LNCAP (cell line): ENCODE results near the gene CXADR.

ENCODE experiments used
- TF ChIP-seq, protein P1 (sequence below): fragments of 450-650 bp; IDR thresholded peaks from 2 replicates; pipeline ENCODE4 v1.5.1; 2017; ENCODE audit warnings: mild to moderate bottlenecking

CXADR gene

DNA sequence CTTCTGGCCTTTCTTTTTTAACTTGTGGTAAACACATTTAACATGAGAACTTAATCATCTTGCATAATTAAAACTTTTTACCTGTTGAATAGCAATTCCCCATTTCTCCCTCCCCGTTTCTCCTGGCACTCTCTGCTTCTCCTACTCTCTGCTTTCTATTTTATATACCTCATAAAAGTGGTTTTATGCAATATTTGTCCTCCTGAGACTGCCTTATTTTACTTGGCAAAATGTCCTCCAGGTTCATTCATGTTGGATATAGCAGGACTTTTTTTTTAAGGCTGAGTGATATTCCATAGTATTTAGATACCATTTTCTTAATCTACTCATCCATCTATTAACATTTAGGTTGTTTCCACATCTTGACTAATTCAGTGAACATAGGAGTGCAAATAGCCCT lies 64.9 kb downstream of the CXADR start:
- TF ChIP-seq, protein P1, sequence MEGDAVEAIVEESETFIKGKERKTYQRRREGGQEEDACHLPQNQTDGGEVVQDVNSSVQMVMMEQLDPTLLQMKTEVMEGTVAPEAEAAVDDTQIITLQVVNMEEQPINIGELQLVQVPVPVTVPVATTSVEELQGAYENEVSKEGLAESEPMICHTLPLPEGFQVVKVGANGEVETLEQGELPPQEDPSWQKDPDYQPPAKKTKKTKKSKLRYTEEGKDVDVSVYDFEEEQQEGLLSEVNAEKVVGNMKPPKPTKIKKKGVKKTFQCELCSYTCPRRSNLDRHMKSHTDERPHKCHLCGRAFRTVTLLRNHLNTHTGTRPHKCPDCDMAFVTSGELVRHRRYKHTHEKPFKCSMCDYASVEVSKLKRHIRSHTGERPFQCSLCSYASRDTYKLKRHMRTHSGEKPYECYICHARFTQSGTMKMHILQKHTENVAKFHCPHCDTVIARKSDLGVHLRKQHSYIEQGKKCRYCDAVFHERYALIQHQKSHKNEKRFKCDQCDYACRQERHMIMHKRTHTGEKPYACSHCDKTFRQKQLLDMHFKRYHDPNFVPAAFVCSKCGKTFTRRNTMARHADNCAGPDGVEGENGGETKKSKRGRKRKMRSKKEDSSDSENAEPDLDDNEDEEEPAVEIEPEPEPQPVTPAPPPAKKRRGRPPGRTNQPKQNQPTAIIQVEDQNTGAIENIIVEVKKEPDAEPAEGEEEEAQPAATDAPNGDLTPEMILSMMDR = no peak

DNA sequence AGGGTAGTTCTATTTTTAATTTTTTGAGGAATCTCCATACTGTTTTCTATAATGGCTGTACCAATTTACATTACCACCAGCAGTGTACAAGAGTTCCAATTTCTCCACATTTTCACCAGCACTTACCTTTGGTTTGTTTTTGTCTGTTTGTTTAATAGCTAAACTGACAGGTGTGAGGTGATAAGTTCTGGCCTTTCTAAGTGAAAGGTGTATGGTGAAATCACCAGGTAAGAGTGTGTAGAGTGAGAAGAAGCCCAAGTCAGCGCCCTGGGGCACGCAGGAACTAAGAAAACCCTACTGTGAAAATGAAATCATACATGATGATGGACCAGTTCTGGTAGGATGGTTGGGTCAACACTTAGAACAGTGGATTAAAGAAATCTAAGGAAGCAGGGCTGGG lies 65.3 kb downstream of the CXADR start:
- TF ChIP-seq, protein P1 = no peak

DNA sequence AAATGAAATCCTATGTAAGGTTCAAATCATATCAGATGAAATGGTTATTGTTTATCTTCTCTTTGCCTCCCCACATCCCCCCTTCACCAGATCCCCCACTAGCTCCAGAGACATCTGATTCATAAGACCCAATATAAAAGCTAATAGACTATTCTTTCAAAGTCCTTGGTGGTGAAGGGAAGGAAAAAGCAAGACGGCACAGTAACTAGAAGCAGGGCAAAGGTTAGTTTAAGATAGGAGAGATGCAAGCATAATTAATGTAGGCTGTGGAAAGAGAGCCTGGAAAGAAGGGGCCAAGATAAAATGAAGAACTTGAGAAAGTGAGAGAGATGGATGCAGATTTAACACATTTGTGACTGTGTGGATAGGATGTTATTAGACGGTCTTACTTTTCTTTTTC lies 66.0 kb downstream of the CXADR start:
- TF ChIP-seq, protein P1 = no peak

DNA sequence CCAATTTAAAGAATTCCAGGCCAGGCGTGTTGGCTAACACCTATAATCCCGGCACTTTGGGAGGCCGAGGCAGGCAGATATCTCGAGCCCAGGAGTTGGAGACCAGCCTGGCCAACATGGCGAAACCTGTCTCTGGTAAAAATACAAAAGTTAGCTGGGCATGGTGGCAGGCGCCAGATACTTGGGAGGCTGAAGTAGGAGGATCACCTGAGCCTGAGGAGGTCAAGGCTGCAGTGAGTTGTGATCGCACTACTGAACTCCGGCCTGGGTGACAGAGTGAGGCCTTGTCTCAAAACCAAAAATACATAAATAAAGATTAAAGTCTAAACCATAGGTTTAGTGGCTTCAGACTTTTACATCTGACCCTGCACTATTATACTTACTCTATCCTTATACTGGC lies 67.5 kb downstream of the CXADR start:
- TF ChIP-seq, protein P1 = no peak

DNA sequence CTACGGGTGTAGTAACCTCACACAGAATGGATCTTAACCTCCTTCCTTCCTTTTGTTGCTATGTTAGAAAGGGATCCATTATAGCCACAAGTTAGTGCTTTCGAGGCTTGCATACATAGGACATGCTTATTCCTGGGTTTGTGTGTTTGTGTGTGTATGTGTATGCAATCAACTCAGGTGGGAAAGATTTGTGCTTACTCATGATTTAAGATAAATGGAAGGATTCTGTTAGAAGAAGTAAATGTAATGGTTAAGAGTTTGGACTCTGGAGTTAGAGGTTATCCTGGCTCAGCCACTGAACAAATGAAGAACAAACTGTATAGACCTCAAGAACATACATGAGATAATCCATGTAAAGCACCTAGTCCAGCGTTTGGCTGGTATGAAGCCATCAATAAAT lies 71.1 kb downstream of the CXADR start:
- TF ChIP-seq, protein P1 = no peak

DNA sequence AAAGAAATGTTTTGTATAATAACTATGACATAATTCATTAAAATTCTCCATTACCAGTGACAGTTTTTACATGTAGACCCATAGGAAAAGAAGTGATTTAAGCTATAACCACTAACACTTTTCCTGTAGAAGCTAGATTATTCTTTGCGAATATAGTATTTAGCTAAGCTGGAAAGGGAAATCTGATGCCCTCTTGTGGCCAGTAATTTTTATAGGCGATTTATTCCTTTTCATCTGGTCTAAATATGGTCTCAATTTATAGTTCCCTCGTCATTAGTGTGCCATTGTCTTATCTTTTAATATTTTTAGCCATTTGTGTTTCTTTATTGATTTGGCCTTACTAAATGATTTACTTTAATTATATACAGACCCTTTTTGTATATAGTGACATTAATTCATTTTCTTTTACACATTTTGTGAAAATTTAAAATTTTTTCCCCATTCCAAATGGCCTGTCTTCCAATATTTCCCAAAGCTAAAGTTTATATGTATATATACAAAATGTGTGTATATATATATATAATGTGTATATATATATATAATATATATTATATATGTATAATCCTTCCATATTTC lies 73.1 kb downstream of the CXADR start:
- TF ChIP-seq, protein P1 = peak; percentile 57

DNA sequence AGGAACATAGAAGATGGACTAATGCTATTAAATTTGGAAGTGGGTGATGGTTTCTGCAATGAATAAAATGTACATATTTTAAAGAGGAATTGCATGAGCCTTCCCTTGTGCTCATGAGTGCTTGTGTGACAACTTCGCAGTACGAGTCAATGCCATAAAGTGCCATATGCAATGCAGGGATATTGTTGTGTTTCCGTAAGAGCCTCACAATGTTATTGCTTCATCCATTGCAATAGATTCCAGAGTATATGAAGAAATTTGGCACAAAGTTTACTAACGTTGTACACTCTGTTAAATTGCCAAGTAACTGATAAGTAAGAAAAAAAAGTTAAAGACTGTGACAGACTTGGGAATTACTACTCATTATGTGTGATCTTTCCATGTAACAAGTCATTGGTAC lies 77.6 kb downstream of the CXADR start:
- TF ChIP-seq, protein P1 = no peak

DNA sequence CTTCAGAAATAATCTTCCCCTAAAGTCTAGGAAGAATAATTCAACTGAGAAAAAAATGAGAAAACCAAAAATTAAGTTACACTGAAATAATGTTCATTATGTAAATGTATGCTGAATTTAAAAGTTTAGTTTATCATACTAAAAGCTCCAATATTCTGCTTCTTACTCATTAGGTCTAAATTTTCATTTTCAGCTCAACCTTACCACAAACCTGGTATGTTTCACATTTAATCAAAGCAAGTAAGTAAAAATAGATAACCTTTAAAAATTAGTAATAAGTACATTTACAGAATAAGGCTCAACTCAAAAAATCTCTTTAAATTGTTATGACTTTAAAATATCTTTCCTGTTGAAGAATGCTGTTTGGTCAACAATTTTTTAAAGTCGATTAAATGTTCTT lies 84.8 kb downstream of the CXADR start:
- TF ChIP-seq, protein P1 = no peak
